B cell (primary cell): ENCODE results near the gene PCK2.

Experiments used
- EZH2 ChIP-seq: IDR thresholded peaks from 2 replicates; pipeline ENCODE4 v1.6.1; 2012; ENCODE audit warnings: borderline replicate concordance, low read depth, mild to moderate bottlenecking, moderate library complexity, low read length; ENCODE audit not compliant: insufficient read depth, poor library complexity, severe bottlenecking
- TF ChIP-seq, protein P1 (sequence below): fragments of 200-600 bp; IDR thresholded peaks from one replicate; pipeline ENCODE4 v1.8.0; 2022; ENCODE audit warnings: antibody characterized with exemption, mild to moderate bottlenecking

DNA sequence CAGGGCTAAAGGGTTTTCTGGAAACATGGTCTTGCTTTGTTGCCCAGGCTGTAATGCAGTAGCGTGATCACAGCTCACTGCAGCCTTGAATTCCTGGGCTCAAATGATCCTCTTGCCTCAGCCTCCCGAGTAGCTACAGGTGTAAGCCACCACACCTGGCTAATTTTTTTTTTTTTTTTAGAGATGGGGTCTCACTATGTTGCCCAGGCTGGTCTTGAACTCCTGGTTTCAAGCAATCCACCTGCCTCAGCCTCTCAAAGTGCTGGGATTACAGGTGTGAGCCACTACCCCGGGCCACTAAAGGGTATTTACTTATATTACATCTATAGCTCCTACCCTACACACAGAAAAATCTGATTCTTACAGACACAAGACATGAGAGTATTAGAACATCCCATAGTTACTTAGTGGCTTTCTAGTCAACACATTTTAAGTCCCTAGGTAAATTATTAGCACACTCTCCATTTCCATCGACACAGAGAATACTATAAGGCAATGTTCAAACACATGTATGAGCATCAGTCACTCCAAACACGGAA lies 14.3 kb downstream of the PCK2 start:
- TF ChIP-seq, protein P1, sequence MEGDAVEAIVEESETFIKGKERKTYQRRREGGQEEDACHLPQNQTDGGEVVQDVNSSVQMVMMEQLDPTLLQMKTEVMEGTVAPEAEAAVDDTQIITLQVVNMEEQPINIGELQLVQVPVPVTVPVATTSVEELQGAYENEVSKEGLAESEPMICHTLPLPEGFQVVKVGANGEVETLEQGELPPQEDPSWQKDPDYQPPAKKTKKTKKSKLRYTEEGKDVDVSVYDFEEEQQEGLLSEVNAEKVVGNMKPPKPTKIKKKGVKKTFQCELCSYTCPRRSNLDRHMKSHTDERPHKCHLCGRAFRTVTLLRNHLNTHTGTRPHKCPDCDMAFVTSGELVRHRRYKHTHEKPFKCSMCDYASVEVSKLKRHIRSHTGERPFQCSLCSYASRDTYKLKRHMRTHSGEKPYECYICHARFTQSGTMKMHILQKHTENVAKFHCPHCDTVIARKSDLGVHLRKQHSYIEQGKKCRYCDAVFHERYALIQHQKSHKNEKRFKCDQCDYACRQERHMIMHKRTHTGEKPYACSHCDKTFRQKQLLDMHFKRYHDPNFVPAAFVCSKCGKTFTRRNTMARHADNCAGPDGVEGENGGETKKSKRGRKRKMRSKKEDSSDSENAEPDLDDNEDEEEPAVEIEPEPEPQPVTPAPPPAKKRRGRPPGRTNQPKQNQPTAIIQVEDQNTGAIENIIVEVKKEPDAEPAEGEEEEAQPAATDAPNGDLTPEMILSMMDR: no peak
- no peak for TF ChIP-seq EZH2
